HG02938 (cell line): ENCODE results near the gene CINP.
"Not testable (repeated sequence)": the region's sequence is repeated elsewhere in the genome, so short reads cannot be mapped to it uniquely, and the experiment has no call there.

ENCODE experiments used
- ATAC-seq: cut with Tn5 transposase; IDR thresholded peaks from one replicate; pipeline ENCODE4 v1.9.1; 2021; ENCODE audit warnings: mild to moderate bottlenecking, moderate library complexity; ENCODE audit not compliant: unreplicated experiment

CINP gene

GRCh38 chr14:102356280-102356679 is 6.4 kb downstream of the CINP start:
- no peak for ATAC-seq

DNA sequence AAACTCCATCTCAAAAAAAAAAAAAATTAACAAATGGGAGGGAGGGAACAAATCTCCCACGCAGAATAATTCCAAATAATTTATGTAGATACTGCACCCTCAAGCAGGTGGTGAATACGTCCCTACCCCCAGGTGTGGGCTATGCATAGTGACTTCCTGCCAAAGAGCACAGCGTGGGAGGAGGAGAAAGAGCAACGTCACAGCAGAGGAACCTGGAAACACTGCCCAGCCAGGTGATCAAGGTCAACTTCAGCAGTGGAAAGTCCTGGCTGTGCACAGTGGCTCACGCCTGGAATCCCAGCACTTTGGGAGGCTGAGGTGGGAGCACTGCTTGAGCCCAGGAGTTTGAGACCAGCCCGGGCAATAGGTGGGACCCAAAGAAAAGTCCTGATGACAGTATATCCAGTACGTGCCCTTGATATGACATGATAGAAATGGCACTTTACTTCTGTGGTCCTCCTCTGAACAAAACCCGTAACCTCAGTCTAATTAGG is 9.5 kb downstream of the CINP start:
- no peak for ATAC-seq

GRCh38 chr14:102352213-102352612 is 10.5 kb downstream of the CINP start:
- no peak for ATAC-seq

DNA sequence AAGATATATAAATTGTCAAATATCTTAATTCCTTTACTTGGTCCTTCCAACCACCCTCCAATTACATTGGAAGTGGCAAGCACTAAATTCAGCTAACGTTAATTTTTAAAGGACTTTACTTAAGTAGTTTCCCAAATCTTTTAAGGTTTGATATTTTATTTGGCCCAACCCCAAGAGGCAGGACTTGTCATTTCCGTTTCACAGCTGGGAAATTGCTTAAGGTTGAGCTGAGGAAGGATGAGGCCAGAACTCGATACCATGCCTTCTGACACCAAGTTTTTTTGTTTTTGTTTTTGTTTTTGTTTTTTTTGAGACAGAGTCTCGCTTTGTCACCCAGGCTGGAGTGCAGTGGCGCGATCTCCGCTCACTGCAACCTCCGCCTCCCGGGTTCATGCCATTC is 11.1 kb downstream of the CINP start:
- not testable (repeated sequence) for ATAC-seq

- no peak for ATAC-seq
Measured at GRCh38 chr14:102351023-102351422, 11.7 kb downstream of the CINP start.

- ATAC-seq, result no peak
Measured at GRCh38 chr14:102348376-102348775, 14.3 kb downstream of the CINP start.

- no peak for ATAC-seq
Measured at GRCh38 chr14:102346645-102347044, 16.0 kb downstream of the CINP start.

GRCh38 chr14:102345232-102345631 is 17.5 kb downstream of the CINP start:
- no peak for ATAC-seq

- ATAC-seq, result no peak
Measured at GRCh38 chr14:102344485-102344884, 18.2 kb downstream of the CINP start.

DNA sequence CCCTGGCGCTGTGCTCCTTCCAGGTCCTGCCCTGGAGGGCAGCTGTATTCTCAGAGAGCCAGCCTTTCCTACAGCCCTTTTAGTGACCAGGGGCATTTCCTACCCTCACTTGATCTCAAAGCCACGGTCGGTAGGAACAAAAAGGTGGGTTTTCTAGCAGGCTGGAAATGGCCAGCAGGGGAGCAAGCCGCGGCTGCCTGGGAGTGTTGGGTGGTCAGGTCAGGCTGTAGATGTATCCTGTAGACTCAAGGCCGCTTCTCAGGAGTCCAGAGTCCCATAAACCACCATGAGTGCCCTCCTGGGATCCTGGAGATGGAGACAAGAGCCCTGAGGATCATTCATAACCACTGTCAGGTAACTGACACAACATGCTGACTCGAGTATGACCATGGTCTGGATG is 18.6 kb downstream of the CINP start:
- no peak for ATAC-seq

- no peak for ATAC-seq
Measured at GRCh38 chr14:102342238-102342637, 20.5 kb downstream of the CINP start.

GRCh38 chr14:102341566-102341965 is 21.1 kb downstream of the CINP start:
- ATAC-seq, result no peak

- no peak for ATAC-seq
Measured at GRCh38 chr14:102338724-102339123, 24.0 kb downstream of the CINP start.

DNA sequence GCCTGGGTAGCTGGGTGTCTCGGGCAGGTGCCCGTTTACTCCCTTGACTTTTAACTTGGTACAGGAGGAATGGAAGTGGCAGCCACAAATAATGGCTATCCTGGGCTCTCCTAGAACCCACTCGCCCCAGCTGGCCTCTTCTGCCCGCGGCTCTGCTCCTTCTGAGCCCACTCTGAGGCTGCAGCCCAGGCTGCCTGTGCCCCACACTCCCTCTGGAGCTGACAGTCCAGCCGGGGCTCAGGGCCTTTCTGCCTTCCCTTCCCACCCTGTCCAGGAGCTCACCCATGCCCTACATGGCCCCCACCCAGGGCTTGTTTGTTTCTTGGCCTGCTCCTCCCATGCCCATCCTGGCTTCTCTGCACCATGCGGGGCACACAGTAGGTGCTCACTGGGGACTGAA is 27.5 kb downstream of the CINP start:
- no peak for ATAC-seq

DNA sequence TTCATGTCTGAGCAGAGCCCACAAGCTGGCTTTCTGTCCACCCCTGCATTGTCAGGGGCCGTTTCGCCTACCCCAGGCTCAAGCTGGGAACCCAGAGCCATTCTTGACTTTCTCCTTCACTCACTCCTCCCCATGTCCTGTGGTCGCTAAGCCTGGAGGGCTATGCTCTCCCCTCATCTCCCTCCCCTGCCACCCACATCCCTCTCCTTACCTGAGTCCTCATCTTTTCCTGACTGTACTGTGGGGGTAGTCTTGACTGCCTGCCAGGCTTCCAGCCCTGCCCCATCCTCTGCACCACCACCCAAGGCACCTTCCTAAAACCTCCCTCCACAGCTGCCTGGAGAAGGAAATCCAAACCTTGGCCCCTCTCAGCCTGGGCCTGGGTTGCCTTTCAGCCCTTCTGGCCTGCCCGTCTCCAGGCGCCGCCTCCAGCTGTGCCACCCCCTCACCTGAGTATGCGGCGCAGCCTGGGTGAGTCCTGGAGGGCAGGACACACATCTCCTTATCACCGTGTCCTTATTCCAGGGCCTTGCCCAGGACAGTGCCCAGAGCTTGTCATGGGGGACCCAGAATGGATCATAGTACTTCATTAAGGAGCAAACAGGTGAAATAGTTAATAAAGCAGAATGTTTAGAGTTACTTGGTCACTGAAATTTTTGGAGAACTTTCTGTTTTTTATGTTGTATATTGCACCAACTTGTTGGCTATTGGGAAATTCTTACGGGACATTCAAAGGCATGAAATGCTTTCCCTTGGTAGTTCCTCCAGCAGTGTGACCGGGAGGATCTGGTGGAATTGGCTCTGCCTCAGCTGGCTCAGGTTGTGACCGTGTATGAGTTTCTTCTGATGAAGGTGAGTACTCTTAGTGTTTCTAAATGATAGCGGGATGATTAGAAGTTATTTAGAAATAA is 28.6 kb downstream of the CINP start:
- no peak for ATAC-seq

DNA sequence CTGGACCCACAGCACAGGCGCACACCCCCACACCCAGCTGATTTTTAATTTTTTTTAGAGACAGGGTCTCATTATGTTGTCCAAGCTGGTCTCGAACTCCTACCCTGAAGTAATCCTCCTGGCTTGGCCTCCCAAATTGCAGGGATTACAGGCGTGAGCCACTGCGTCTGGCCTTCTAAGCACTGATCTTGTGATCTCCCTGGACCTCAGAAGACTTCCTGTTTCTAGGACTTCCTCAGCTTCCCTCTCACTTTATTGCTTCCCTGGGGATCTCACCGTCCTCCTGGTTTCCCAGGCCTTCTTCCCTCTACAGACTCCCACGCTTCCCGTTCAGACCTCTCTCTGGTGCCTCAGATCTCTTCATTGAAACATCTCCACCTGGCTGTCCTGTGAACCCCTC is 29.3 kb downstream of the CINP start:
- ATAC-seq, result no peak

DNA sequence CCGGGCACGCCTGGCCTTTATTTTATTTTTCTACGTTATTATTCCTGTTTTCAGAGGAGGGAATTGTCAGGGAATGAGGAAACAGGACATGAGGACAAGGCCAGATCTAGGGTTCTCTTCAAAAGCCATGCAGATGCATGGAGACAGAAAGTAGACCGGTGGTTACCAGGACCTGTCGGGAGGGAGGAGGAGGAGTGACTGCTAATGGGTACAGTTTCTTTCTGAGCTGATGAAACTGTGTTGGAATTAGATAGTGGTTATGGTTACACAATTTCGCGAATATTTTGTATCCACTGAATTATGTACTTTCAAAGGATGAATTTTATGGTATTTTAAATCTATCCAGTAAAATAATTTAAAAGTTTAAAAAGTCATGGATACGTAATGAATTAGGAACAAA is 31.9 kb downstream of the CINP start:
- no peak for ATAC-seq

GRCh38 chr14:102329381-102329780 is 33.3 kb downstream of the CINP start:
- not testable (repeated sequence) for ATAC-seq

GRCh38 chr14:102326583-102326982 is 36.1 kb downstream of the CINP start:
- no peak for ATAC-seq

DNA sequence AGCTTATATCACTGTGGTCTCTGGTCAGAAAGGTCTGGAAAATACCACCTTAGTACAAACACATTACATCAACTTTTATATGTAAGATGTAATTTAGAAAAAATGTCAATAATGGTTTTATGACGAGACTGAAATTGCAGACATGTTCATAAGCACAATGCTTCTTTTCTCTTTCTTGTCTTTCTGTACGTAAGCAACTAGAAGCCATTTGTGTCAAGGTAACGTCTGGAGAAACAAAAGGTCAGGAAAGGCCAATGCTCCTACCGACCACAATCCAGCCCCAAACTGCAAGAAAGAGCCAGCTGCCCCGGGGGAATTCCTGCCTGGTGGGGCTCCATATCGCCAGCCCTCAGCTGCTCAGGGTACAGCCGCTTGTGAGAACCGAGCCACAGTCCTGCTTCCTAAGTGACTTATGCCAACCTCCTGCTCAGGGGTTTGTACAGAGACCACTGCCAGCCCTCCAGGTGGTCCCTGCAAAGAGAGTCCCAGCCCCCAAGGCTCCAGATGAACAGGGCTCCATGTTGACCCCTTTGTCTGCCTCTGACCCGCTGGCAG is 36.8 kb downstream of the CINP start:
- no peak for ATAC-seq

DNA sequence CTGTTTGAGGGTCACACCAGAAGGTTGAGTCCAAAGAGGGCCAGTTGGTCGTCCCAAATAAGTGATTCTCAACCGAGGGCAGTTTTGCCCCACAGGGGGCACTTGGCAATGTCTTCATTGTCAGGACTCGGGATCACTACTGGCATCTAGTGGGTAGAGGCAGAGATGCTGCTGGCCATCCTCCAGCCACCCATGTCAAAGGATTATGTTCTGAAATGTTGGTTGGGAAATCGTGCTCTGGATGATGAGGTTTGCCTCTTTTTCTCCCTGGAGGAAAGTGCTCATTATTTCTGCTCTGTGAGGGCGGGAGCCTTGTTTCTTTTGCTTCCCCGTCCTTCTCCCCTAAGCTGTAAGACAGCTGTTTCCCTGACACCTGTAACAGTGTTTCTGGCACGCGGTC is 39.6 kb downstream of the CINP start:
- ATAC-seq, result no peak
